ENCODE measurements around the gene DCC.

Gene DCC

GRCh38 chr18:52451851-52452250 lies 111.9 kb downstream of the DCC start:
- no peak for TF ChIP-seq CTCF (IDR thresholded peaks at IDR 0.05; ENCODE audit: insufficient read depth, low read length, missing control alignments)
- POLR2A ChIA-PET: no interaction called here
- no peak overlapping the region for H3K4me3 ChIP-seq (ENCODE audit: low read depth, low read length)
- CTCF ChIA-PET: interaction anchor here (0.8 kb wide), 1 partner anchor 10 kb away, joined by 4 read pairs; no protein-coding TSS in a partner anchor
- no peak for DNase-seq (ENCODE audit: low read depth, low spot score)

- no peak overlapping the region for H3K4me3 ChIP-seq (ENCODE audit: low read depth, low read length)
- no peak for TF ChIP-seq CTCF (IDR thresholded peaks at IDR 0.05; ENCODE audit: insufficient read depth, low read length, missing control alignments)
- POLR2A ChIA-PET: no interaction called here
- CTCF ChIA-PET: no interaction called here
- no peak for DNase-seq (ENCODE audit: low read depth, low spot score)
Measured at GRCh38 chr18:52452427-52452826, 112.4 kb downstream of the DCC start.

- ChIA-PET POLR2A (no interaction called here), CTCF (no interaction called here)
- no peak for TF ChIP-seq CTCF (IDR thresholded peaks at IDR 0.05; ENCODE audit: insufficient read depth, low read length, missing control alignments)
Measured at GRCh38 chr18:52459890-52460289, 119.9 kb downstream of the DCC start.

GRCh38 chr18:52462853-52463252 lies 122.9 kb downstream of the DCC start:
- DNase-seq (ENCODE audit: low read depth, low spot score): no peak
- H3K4me3 ChIP-seq (ENCODE audit: low read depth, low read length): no peak overlapping the region
- TF ChIP-seq CTCF (IDR thresholded peaks at IDR 0.05; ENCODE audit: insufficient read depth, low read length, missing control alignments): no peak
- ChIA-PET CTCF (no interaction called here), POLR2A (no interaction called here)

More at GRCh38 chr18:52459890-52460289, 119.9 kb downstream of the DCC start:
- no peak overlapping the region for H3K4me3 ChIP-seq (ENCODE audit: low read depth, low read length)
- no peak for DNase-seq (ENCODE audit: low read depth, low spot score)

- TF ChIP-seq CTCF (IDR thresholded peaks at IDR 0.05; ENCODE audit: insufficient read depth, low read length, missing control alignments): no peak
- DNase-seq (ENCODE audit: low read depth, low spot score): no peak
- ChIA-PET CTCF (interaction anchor here (0.6 to 1.6 kb wide), 2 partner anchors 8 to 123 kb away, joined by 3 read pairs; no protein-coding TSS in a partner anchor), POLR2A (no interaction called here)
- no peak overlapping the region for H3K4me3 ChIP-seq (ENCODE audit: low read depth, low read length)
Measured at GRCh38 chr18:52465391-52465790, 125.4 kb downstream of the DCC start.

GRCh38 chr18:52468496-52468895 lies 128.5 kb downstream of the DCC start:
- no peak overlapping the region for H3K4me3 ChIP-seq (ENCODE audit: low read depth, low read length)
- no peak for TF ChIP-seq CTCF (IDR thresholded peaks at IDR 0.05; ENCODE audit: insufficient read depth, low read length, missing control alignments)
- CTCF ChIA-PET: no interaction called here
- DNase-seq (ENCODE audit: low read depth, low spot score): no peak
- POLR2A ChIA-PET: no interaction called here
